H4 (cell line): ENCODE data around the gene BCL11A. TPM values are rescaled to one million over a fixed set of nuclear protein-coding genes. Genes with fewer than 3 reads are reported as not detected.

Source experiments
- DNase-seq: peaks from one replicate; pipeline ENCODE4 v3.0.0-alpha.2; 2015; ENCODE audit warnings: low spot score
- total RNA-seq: library from RNA; depleted of rRNA; stranded (reverse); fragments of >200 nt; shearing (Covaris generic); gene quantifications from 2 replicates; pipeline ENCODE4 v1.2.3, GENCODE V29; 2014

The BCL11A gene
- total RNA-seq, 1 experiment from 2014 or later = 1.3 TPM

DNA sequence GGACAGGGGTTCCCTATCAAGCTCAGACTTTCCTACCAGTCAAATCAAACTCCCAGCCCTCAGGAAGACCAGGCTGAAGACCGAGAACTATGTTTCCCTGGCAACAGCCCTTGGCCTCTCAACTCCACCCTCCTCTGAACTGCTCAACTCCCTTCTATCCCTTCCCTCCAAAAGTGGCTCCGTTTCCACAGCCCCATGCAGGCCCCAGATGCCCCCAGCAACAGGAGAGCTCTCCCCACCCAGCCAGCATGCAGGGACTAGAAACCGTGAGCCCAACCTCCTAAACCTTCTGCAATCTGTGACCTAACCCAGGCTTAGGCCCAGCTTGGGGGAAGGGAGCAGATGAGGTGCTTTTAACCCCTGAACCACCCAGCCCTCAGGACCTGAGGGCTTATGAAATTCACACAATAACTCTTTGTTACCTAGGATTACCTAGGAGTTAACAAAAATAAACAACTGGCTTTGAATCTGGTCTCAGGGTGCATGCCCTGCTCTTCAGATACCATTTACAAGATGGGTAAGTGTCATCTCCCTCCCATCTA lies 87.2 kb downstream of the BCL11A start:
- no peak for DNase-seq

- DNase-seq = no peak
Observed at GRCh38 chr2:60465736-60466135, 87.7 kb downstream of the BCL11A start.

GRCh38 chr2:60463249-60463648 lies 90.2 kb downstream of the BCL11A start:
- peak; percentile 23 for DNase-seq

DNA sequence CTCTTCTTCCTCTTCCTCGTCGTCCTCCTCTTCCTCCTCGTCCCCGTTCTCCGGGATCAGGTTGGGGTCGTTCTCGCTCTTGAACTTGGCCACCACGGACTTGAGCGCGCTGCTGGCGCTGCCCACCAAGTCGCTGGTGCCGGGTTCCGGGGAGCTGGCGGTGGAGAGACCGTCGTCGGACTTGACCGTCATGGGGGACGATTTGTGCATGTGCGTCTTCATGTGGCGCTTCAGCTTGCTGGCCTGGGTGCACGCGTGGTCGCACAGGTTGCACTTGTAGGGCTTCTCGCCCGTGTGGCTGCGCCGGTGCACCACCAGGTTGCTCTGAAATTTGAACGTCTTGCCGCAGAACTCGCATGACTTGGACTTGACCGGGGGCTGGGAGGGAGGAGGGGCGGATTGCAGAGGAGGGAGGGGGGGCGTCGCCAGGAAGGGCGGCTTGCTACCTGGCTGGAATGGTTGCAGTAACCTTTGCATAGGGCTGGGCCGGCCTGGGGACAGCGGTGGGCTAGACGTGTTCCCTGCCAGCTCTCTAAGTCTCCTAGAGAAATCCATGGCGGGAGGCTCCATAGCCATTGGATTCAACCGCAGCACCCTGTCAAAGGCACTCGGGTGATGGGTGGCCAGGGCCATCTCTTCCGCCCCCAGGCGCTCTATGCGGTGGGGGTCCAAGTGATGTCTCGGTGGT lies 91.9 kb downstream of the BCL11A start:
- no peak for DNase-seq

DNA sequence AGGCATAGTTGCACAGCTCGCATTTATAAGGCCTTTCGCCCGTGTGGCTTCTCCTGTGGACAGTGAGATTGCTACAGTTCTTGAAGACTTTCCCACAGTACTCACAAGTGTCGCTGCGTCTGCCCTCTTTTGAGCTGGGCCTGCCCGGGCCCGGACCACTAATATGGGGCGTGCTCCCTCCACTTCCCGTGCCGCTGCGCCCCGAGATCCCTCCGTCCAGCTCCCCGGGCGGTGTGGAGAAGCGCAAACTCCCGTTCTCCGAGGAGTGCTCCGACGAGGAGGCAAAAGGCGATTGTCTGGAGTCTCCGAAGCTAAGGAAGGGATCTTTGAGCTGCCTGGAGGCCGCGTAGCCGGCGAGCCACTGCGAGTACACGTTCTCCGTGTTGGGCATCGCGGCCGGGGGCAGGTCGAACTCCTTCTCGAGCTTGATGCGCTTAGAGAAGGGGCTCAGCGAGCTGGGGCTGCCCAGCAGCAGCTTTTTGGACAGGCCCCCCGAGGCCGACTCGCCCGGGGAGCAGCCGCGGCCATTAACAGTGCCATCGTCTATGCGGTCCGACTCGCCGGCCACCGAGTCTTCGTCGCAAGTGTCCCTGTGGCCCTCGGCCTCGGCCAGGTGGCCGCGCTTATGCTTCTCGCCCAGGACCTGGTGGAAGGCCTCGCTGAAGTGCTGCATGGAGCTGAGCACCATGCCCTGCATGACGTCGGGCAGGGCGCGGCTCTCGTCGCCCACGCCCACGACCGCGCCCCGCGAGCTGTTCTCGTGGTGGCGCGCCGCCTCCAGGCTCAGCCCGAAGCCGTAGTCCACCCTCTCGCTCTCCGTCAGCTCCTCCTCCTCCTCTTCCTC lies 92.7 kb downstream of the BCL11A start:
- DNase-seq = no peak

GRCh38 chr2:60459851-60460250 lies 93.6 kb downstream of the BCL11A start:
- no peak for DNase-seq

- no peak for DNase-seq
Observed at GRCh38 chr2:60456115-60456770, 97.2 kb downstream of the BCL11A start.

GRCh38 chr2:60453872-60454271 lies 99.6 kb downstream of the BCL11A start:
- no peak for DNase-seq

DNA sequence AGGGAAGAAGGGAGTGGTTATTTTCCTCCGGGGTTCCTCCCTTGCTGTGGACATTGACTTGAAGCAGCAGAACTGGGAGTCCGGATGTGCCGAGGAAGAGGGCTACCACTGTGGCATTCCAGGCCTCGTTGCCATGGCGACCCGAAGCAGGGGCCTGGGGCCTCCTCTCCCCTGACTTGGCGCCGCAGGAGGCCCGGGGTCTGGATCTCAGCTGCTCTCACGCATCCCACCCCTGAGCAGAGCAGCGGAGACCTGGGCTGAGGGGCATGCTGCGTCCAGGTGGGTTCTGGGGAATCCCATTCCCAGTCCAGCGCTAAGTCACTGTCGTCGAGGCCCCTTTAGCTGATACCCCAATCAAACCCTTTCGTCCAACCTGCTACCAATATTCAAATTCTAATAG lies 100.2 kb downstream of the BCL11A start:
- no peak for DNase-seq

DNA sequence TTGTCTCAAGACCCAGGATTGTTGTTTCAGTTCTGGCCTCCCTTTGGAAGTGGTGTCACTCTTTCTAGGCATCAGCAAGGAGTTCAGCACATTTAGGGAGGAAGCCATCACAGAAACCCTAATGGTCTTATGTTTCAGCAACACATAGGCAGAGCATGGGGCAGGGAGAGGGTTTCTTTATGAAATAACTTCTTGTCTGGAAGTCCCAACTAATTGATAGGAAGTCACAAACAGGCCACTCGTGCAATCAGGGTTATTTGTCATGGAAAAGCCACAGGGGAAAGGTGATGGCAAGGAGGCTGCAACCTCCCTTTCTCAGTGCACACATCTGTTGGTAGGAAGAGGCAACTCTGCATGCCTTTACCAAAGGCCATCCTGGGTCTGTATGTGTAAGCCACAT lies 103.0 kb downstream of the BCL11A start:
- DNase-seq = no peak

DNA sequence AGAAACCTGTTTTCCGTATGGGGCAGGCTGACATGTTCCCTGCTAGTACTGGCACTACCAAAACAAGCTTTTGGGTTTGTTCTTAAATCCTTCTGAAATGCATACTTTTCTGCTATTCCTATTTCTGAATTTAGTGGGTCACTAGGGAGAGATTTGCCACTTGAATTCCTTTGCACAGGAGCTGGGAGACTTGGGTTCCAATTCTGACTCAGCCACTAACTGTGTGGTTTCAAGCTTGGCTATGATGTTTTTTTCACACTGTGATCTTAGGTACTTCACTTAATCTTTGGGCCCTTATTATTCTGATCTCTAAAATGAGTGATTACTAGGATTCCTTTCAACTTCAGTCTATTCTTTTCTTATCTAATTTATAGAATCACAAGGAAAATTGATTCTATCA lies 105.5 kb downstream of the BCL11A start:
- DNase-seq = no peak

DNA sequence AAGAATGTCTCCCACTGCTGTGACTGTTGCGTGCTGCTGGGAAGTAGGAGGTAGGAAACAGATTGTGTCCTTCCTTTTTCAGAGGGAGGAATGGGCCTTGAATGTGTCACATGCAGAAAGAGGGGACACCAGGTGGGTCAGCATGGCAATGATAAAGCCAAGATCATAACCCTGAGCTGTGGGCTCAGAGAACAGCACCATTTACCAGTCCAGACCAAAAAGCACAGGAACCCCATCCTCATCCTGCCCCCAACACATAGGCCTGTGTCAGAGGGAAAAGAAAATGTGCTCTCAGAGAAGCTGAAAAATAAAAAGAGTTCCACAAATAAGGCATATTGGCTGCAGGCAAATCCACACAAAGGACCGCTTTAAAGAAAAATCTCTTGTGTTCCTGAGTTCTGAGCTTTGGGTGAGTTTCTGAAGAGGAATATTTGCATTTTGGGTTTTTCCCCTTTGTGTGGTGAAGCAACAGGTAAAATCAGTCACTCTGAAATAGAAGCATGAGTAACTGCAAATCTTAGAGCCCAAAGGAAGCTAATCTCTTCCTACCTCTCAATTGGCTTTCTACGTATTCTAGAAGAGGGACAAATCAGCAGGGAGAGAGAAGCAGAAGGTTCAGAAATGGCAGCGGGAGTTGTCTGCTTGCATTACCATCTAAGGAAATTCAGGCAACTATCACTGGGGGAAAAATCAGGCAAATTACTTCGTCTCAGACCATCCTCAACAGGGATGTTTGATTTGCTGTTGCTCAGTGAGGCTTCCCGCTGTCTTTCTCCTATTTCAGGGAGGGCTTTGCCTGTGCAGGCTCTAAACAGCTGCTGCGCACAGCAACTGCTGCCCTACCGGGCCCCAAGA lies 106.8 kb downstream of the BCL11A start:
- DNase-seq = no peak

DNA sequence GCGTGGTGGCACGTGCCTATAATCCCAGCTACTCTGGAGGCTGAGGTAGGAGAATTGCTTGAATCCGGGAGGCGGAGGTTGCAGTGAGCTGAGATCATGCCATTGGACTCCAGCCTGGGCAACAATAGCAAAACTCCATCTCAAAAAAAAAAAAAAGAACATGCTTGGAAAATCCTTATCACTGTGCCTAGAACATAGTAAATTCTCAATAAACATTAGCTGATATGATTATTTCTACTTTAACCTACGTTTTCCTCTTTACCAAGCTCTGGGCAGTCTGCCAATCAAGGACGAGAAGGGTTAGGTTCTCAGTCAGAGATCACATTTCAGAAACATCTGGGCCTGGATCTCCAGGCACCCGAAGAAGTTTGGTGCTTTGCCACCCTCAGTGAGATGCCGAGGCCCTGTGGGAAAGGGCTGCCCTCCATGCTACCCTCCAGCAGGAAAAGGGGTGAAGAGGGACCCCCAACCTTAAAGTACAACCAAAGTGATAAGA lies 107.7 kb downstream of the BCL11A start:
- peak; percentile 13 for DNase-seq

GRCh38 chr2:60442608-60443007 lies 110.8 kb downstream of the BCL11A start:
- DNase-seq = no peak

- DNase-seq = no peak
Observed at GRCh38 chr2:60441800-60442199, 111.7 kb downstream of the BCL11A start.

- DNase-seq = no peak
Observed at GRCh38 chr2:60440767-60441163, 112.7 kb downstream of the BCL11A start.

DNA sequence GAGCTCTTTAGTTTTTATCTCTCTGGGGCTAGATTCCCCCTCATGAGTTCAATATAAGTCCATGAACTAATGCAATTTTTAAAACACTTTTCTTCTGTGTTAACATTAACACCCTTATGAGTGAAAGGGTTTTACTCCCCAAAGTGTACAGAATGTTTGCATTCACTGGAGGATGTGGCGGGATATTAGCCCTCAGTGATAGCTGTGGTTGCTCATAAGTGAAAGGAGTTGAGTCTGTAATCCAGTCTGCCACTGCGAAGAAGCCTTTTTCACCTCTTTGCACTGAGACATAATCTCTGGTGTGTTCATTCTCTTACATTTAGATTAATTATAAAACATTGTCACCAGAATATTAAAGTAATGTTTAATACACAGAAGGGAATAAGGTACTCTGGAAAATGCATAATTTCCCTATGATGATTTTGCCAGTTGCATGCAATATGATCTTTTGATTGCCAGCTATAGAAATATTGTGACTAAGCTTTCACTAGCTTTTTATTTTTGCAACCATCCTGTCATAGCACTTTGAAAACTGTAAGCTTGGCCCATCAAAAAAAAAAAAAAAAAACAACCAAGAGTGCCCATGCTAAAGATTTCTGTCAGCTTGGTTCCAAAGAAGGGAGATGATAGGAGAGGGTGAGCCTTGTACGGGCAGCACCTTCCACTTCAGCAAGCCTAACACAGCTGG lies 113.2 kb downstream of the BCL11A start:
- no peak for DNase-seq

DNA sequence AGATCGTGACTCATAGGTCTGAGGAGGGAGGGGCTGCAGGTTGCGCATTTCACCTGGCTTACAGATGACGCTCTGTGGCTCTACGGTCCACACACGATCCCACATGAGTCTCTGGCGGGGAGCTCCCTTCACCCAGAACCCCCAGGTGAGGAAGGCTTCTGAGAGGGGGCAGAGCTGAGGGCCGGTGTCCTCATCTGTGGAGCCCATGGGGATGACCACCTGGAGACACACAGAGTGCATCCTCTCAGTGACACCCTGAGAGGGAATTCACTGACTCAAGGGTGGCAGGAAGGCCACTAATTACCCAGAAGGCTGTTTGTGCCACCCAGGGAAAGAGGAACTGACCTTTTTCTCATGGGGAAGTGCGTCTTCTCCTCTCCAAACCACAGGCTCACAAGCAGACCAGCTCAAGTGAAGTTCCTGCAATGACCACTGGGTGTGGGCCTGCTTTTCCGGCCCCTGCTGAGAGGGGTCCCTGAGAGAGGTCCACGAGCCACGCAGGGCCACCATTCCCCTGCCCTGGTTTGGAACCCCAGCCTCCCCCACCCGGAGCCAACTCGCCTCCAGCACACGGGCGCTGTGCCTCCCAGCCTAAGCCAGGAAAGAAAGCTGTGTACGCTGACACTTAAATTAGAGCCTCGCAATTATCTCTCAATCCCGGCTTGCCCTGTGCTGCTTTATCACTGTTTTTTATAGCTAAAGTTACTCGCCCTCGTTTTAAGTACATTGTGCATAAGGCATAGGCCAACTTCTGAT lies 114.1 kb downstream of the BCL11A start:
- no peak for DNase-seq

DNA sequence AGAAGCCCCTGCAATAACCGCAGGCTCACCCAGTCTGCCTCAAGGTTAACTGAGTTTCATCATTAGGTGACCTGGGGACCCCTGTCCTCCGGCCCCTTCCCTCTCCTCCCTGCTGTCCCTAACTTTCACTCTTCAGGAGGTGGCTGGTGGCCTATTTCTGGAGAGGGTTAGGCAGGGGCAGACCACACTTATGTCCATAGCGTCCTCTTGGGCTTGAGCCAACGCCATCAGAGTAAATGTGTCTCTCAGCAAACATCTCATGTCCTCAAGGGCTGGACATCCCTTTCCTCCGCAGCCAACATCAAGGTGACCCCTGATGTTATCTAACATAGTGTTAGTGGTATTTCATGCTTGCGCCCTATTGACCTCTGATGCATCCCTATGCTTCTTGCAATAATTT lies 114.8 kb downstream of the BCL11A start:
- no peak for DNase-seq

DNA sequence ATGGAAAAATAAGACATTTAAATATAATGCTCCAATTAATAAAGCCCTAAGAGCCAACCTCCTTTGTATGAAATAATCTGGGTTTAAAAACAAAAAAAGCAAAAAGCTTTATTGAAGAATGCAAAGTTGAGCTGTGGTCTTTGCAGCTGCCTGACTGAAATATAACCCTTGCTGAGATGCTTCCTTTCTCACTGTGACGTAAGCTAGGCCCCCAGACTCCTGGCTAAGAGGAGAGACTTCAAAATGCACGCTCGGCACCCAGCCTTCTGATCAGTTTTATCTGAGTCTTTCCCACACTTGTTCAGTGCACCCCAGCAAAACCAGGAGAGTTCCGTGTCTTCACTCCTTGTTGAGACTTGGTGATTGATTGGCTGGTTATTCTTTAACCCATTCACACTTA lies 115.3 kb downstream of the BCL11A start:
- DNase-seq = no peak
